Mammary epithelial cell (primary cell): ENCODE data around the gene ALPP.

Experiments
- EZH2 ChIP-seq: IDR thresholded peaks from 2 replicates; pipeline ENCODE4 v1.6.1; 2012; ENCODE audit warnings: low read length, inconsistent platforms, borderline replicate concordance
- TF ChIP-seq, protein P1 (sequence below), 2 donors: IDR thresholded peaks in 1 of 2; conservative IDR thresholded peaks in 1 of 2; 2 replicates each; pipeline ENCODE4 v1.5.1; 2011 to 2012; ENCODE audit warnings: inconsistent platforms in 2 of 2, low read length in 2 of 2, mild to moderate bottlenecking in 2 of 2, control low read depth in 1 of 2, low read depth in 1 of 2; ENCODE audit not compliant: insufficient read depth in 1 of 2; ENCODE audit errors: extremely low read depth in 1 of 2

DNA sequence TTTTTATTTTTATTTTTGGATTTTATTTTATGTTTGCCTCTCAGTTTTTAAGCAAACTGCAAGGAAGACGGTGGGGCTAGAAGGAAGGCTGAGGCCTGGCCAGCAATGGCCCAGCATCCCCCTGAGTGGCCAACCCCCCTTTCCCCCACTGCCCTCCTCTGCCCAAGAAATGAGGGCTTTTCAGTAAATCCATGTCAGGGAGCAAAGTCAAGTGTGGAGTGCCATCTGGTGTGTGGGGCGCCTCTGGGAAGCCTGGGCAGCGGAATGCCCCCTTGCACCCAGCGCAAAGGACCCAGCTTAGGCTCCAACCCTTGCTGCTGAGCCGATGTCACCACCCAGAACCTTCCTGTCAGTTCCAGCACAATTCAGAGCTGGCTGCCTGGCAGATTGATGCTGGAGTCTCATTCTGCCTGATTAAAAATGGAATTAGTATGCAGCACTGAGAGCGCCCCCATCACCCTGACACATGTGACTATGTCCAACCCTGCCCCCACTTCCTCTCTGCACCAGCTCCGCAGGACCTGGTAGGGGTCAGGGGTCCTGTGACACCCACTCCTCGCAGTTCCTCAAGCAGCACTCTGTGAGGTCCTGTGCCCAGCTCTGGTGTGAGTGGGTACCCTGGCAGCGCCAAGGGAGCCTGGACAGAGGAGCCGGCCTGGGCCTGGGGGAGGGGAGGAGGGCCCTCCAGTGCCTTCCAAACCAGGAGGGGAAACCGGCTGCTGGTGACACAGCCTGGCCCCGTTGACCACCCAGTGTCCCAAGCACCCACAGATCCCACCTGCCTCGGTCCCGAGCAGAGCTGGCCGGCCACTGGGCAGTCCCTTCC lies 9.2 kb upstream of the ALPP start:
- TF ChIP-seq, protein P1, sequence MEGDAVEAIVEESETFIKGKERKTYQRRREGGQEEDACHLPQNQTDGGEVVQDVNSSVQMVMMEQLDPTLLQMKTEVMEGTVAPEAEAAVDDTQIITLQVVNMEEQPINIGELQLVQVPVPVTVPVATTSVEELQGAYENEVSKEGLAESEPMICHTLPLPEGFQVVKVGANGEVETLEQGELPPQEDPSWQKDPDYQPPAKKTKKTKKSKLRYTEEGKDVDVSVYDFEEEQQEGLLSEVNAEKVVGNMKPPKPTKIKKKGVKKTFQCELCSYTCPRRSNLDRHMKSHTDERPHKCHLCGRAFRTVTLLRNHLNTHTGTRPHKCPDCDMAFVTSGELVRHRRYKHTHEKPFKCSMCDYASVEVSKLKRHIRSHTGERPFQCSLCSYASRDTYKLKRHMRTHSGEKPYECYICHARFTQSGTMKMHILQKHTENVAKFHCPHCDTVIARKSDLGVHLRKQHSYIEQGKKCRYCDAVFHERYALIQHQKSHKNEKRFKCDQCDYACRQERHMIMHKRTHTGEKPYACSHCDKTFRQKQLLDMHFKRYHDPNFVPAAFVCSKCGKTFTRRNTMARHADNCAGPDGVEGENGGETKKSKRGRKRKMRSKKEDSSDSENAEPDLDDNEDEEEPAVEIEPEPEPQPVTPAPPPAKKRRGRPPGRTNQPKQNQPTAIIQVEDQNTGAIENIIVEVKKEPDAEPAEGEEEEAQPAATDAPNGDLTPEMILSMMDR (conservative IDR thresholded peaks at IDR 0.05 in 1 of 2, IDR thresholded peaks at IDR 0.05 in 1 of 2; ENCODE audit: extremely low read depth in 1 of 2, insufficient read depth in 1 of 2, low read depth in 1 of 2, low read length in 2 of 2), result no peak
- TF ChIP-seq EZH2, result no peak
